Inflammatory macrophage (primary cell): ENCODE results near the gene FARS2.
"Not testable (repeated sequence)": the region's sequence is repeated elsewhere in the genome, so short reads cannot be mapped to it uniquely, and the experiment has no call there.

Experiments used
- DNase-seq, 2 donors: peaks; one replicate each; pipeline ENCODE4 v3.0.0-alpha.2; 2020 to 2022

The FARS2 gene

DNA sequence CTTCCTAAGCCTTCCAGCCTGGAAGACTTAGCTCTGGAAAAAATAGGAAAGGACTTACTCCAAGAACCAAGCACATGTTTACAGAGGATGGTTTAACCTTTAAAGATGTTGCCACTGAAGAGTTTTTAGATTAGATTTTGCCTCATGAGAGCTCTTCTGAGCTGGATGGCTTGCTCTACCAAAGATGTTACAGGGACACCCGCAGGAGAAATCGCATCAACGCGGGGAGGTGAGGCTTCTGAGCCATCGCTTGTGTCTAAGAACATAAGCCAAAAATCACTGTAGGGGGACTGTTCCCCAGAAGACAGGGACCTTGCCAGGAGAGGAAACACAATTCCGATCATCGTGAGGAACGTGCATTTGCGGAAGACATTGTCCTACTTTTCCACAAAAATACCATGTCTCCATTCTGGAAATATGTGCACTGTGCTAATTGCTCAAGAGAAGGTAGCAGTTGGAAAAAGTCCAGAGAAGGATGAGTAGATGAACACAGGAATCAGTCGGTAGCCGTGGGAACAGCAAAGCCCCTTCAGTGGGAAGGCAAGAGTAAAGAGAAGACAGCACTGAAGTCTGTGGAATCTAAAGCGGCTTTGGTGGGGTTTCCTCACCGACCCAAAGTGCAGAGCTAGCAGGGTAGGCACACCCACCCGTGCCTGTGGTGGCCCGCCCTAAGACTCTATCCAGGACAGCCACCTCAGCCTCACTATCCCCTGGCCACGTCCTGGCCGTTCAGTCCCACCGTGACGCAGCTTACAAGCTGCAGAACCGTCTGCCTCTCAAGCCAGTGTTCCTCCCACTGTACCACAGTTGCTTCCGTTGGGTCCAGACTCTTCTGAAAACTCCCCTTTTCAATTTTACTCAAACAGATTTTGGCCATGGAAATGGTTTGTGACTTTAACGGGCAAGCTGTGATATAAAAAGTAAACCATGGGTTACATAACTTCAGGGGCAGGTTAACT lies 410.6 kb downstream of the FARS2 start:
- no peak for DNase-seq

DNA sequence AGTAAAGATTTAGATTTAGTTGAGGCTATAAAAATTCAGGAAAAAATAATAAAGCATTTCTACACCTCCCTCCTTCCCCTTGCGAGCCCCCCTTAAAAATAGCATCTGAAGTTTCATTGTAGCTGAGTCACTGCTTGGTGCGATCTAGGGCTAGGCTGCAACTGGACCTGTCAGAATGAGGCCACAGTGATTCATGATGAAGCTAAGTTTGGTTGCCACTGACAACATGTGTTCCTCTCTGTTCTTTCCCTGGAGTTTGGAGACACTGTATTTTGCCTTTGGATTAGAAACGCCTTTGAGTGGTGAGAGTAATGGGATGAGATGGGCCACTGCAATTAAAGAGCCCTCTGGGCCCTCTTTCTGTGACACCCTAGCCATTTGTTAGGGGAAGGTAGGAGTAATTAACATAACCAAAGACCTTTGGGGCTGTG lies 411.3 kb downstream of the FARS2 start:
- peak; percentile 65 to 74 for DNase-seq

DNA sequence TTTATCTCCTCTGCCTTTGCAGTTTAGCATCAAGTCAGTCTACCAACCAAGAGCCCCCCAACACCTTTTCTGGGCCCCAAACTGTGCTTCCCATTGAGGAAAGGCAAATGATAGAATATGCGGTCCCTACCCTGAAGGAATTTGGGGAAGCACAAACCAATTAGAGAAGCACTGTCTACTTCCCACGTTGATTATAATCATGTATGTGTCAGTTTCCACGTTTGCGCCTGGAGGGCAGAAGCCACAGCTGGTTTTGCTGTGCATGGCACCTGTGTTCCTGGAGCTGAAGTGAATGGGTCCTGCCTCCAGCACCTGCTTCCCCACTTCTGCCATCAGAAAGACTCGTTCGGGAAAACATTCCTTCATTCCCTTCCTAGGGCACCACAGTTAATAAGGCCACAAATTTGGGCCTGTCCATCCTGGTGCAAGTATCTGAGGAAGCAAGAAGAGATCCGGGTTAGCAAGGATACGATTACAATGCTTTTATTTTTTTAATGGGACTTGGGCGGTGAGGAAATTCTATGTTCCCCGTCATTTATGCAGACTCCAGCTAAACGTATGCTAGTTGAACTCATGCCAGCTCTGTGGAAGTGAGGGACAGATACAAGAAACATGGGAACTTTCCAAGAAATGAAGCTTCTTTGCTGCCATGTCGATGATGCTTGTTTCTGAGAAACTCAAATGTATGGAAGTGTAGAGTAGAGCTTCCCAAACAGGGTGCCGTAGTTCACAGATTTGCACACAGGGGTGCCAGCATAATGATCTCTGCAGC lies 411.9 kb downstream of the FARS2 start:
- DNase-seq = peak in 1 of 2 donors; percentile 45

DNA sequence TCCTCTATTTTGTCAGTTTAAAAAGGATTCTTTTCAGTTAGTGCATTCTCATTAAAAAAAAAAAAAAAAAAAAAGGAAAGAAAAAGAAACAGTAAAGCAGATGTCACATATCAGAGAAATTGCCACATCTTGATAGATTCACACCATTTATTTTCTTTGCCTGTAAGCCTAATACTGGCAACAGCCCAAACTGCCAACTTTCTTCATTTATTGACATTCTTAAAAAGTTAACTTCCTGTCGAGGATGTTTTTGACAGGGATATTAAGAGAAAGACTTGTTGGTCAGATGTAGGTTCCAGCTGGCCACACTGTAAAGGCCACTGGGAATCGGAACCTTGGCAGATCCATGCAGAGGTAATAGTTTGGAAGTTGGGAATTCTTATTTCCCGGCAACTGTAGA lies 412.8 kb downstream of the FARS2 start:
- no peak for DNase-seq

DNA sequence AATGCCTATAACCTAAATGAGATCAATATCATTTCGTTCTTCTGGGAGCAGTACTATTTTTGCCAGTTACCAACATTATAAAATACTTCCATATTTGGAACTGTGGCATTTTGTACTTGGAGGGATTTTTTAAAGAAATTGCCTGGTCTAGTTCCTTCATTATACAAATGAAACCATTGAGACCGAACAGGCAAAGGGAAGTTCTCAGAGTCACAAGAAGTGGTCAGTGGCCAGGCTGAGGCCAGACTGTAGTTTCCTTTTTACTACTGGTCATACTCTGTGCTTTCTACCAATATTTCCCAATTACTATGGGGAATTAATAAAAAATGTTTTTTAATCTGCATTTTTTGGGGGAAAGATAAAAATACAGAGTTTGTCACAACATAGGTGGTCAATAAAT lies 413.4 kb downstream of the FARS2 start:
- DNase-seq = peak; percentile 81 to 82

DNA sequence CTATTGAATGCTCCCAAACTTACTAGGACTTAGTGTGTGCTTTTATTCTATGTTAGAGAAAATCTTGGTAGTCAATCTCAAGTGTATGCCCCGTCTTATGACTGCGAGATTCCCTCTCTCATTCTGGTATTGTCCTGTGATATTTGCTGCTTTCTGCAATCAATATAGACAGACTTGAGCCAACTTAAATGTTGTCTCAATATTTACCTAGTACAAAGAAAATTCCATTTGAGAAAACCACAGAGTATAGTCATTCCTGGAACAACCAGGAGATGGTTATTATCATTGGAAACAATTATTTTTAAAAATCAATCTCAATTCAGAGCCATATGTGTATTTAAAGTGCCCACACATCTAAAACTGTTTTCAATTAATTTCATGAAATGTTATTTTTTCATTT lies 415.4 kb downstream of the FARS2 start:
- DNase-seq = no peak

DNA sequence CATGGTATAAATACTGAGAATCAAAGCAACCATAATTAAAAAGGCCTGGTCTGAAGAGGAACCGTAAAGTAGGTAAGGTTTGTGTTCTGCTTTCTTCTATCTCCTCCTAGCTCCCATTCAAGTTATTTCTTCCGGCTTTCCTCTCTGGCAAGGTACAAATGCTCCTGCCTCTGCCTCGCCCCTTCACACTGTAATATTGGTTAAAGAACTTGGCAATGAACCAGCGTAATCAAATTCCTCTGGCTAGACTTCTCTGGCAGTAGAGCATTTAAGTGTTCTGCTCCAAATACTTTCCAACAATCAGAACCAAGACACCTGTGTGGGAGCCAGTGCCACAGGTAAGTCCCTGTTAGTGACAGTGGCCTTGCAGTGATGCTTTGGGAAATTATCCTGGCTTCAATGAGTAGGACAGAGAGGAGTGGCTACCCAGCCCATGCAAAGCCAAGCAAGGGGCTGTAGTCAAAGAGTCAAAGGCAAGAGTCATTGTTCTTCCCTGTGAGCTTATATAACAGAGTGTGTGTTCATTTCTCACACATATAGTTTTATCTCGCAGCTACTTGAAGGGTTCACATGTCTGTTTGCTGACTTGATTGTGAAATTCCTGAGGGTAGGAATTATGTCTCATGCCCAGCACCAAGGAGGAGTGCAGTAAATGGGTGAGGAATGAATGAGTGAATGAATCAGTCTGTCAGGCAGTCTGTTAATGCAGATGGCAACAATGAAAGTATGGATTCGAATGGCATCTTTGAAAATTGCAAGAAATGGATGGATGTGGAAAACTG lies 416.1 kb downstream of the FARS2 start:
- no peak for DNase-seq

DNA sequence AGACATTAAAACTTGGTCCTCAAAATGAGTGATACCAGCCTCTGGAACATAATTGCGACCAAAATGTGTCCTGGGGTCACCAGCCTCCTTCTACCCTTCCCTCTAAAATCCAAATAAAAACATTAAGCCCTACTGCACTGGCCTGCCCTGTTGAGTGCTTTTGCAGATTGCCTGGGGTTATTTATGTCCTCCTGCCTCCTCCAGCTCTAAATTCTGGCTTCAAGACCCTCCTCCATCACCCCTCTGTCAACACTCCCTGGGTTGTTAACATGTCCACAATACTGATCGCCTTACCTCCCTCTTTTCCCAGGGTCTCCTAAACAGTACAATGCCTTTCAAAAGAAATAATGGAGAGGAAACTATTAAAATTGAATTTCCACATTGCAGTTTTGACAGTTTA lies 418.0 kb downstream of the FARS2 start:
- no peak for DNase-seq

DNA sequence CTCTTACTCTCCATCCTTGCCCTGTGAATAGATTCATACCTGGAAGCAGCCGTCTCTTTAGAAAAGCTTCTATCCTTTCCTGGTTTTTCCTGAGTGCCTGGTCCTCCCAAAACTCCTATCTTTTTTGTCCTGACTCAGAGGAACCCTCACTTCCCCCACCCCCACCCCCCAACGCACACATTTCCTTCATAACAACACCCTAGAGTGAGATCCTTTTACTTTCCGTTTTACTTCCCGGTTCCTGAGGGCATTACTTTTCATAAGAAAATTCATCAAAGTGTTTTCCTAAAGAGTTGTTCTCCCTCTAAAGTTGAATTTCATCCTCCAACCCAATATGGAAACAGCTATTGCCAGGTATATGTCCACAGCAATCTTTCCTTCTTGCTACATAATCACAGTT lies 418.4 kb downstream of the FARS2 start:
- peak; percentile 8 to 27 for DNase-seq

DNA sequence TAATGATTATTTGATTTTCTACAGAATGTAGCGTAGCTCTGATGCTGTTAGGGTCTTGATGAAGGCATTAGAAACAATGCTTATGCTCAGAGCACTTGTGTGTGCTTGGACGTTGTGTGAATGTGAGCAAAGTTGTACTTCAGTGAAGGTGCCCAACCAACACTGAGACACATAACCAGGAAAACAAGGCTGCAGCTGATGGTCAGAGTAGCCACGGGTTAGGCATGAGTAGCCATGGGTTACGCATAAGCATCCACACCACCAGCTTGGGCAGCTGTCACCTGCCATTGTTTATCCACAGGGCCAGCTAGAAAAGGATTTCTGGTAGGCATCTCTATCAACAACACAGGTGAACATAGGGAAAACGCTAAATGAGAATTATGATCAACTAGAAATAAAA lies 418.8 kb downstream of the FARS2 start:
- no peak for DNase-seq

DNA sequence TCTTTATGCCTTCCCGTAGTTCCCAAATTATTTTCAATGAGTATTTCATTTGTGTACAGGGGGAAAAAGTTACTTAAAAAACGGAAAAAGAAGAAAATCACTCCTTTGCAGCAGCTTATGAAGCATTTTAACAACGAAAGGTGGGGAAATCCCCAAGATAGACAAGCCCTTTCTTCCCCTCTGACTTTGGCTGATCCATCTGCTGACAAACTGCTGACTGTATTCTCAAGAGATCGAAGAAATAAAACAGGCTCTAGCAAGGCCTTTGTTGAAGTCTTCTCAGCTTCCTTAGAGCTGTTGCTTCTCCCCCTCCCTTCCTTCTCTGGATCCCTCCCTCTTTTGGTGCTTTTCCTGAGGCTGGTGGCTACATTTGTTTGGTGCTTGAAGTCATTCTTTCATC lies 420.2 kb downstream of the FARS2 start:
- DNase-seq = peak in 1 of 2 donors; percentile 24

DNA sequence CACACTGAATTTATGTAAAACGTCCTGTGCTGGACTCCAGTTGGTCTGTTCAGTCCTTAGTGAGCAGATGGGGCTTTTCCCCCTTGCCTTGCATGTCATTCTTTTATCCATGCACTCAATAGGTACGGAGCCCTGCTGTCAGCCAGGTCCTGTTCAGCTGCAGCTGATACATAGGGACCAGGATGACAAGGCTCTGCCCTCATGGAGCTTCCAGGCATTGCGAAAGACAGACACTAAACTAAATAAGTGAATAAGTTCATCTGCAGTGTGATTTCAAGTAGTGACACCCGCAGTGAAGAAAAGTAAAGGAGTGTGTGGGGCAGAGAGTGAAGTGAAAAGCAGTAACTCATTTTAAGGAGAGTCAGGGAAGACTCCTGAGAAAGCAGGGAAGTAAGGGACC lies 421.2 kb downstream of the FARS2 start:
- DNase-seq = no peak

DNA sequence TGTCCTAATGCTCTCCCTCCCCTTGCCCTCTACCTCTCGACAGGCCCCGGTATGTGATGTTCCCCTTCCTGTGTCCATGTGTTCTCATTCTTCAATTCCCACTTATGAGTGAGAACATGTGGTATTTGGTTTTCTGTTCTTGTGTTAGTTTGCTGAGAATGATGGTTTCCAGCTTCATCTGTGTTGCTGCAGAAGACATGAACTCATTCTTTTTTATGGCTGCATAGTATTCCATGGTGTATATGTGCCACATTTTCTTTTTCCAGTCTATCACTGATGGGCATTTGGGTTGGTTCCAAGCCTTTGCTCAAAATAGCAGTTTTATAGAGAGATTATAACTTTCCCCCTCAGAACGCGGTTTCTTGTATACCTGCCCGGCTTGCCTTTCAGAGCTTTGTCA lies 422.4 kb downstream of the FARS2 start:
- DNase-seq = not testable (repeated sequence)

DNA sequence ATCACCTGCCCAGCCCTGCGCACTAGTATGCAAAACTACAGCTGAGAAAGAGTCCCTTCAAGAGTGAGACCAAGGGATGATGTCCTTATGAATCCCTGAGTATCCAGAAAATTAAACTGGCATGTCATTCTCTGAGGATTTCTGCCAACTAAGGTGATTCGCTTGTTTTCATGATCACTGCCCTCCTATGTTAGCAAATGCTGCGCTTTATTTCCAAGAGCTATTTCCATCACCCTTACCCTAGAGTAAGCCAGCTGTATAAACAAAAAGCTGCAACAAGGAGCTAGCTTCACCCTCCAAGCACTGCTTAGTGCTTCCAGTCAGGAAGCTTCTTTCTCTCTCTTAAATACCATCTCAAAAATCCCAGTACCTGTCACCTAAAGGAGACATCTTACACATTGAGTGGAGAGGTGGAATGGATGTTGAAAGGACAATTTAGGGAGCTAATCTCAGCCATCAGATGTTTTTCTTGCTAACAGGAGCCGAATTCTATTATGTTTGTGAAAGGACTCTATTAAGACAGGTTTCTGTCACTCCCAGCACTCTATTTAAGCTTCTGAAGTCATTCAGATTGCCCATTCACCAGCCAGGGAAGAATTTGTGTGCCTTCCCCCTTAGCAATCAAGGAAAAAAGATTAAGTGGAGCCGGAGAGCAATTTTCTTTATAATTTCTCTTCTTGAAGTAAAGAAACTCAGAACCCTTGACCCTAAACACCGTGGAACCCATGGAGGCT lies 423.2 kb downstream of the FARS2 start:
- DNase-seq = no peak

DNA sequence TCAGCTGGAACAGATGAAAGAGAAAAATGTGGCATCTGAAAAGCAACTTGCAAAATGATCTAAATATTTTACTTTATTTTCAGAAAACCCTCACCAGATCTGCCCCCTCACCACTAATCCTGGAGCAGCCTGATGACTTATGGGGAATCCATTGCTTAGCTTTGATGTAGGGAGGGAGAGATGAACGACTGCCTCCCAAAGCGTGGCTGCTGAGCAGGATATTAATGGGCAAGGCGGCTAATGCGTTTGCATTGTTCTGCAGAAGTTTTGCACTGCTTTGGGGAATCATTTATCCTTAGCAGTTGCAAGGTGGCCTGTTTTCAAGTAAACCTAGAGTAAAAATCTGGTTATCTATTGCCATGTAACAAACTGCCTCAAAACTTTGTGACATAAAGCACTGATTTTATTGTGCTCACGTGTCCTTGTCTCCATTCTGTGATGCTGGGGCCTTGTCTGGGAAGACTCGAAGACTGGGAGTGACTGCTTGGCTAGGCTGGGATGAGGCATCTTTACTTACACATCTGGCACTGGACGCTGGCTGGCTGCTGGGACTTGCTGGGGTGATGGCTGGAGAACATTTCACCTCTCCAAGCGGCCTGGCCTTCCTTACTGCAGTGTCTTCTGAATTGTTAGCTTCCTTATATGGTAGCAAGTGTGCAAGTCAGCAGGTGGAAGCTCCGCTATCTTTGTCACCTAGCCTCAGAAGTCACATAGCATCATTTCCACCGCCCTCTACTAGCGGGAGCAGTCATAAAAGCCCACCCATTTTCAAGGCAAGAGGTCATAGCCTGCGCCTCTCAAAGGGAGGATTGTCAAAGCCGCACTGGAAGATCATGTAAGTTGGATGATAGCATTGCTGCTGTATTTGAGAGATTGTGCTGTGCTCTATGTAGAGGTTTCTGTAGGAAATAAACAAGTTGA lies 432.2 kb downstream of the FARS2 start:
- no peak for DNase-seq

DNA sequence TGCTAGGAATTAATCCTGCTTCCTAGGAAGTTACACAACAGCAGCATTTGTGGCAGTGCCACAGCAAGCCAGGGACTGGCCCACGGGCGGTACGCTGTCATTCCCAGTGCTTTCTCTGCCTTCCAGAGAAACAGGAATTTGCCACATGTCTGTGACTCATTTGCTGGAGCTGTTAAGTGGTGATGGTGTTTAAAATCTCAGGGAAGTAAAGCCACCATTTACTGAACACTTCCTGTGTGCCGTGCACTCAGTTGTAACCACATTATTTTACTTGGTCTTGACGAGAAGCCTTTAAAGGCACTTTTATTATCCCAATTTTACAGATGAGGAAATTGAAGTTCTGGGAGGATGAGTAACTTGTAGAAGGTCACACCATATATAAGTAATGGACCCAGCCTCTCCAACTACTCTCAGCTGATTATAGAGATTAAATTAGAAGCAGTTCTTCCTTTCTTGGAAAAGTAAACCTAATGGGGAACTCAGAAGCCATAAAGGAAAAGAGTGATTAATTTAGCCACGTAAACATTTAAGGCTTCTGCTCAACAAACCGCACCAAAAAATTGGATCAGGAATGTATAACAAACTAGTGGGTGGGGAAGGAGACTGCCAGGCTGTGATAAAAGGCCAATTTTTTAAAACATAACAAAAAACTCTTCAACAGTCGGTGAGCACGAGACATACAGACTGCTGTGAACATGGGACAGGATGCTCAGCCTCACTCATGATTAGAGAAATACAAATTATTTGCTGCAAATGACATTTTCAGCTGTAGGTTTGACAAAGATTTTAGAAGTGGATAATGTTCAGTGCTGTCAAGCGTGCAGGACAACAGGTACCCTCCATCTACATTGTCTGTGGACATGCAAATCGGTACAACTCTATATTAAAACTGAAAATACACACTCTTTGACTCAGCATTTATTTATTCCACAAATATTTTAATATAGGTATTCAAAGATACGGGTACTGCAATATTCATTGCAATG lies 434.2 kb downstream of the FARS2 start:
- DNase-seq = peak; percentile 67 to 72

DNA sequence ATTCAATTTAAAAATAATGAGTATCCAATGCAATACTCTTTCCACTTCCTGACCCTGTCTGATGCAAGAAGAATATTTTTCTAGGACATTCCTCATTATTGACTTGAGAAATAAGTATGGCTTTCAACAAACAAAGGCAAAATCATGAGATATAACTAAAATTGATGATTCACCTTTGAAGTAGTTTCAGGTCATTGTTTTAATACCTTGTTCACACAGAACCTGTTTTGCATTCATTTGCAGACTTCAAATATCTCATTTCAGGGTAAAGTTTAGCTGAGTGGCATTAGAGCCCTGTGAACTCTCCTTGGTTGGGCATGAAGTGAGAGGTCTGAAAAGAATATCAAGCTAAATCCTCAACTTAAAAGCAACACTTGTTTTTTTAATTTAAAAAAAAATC lies 436.2 kb downstream of the FARS2 start:
- no peak for DNase-seq

DNA sequence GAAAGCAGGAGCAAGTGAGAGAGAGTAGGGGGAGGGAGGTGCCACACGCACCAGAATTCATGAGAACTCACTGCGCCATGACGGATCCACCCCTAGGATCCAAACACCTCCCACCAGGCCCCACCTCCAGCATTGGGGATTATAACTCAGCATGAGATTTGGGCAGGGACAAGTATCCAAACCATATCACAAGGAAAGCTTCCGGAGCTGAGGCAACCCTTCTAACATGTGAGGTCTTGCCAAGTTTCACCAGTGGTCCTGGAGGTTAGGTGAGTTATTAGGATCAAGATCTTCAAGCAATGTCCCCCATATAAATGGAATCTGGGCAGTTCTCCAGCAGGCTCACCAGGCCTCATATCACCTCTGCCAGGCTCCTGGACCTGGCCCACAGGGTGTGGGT lies 437.0 kb downstream of the FARS2 start:
- no peak for DNase-seq

DNA sequence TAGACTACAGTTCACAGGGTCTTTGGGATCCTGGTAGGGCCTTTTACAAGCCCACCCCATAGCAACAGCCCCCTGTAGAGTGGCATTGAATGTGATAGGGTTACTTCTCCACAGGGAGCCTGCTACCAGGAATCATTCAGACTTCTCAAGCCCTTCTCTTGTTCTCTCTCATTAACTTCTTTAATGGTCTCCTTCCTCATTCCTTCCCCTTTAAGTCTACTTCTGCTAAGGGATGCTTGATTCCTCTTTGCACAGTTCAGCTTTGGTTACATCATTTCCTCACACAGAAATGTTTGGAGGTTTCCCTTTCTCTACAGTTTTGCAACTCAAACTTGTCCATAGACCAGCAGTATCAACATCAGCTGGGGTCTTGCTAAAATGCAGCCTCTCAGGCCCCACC lies 437.8 kb downstream of the FARS2 start:
- DNase-seq = peak; percentile 76 to 92

DNA sequence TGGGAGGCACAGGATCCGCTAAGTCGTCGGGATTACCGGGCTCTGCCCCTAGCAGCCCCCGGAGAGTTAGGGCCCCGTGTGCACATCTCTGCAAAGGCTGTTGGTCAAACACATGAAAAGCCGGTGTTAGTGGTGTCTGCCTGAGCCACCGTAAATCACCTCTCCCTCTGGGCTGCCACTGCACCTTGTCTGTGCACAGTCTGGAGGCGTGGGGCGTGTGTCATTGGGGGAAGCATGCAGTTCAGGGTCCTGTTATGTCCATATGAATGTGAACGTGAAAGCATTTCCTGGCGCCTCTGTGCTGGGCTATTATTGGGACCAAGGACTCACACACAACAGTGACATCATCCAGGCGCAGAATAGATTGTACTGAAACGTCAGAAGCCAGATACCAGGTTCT lies 439.9 kb downstream of the FARS2 start:
- DNase-seq = no peak
